Spleen (tissue), 7 donors: Measurements from ENCODE around the gene SORL1.

Experiments used
- POLR2A ChIP-seq, 3 donors: fragments of 450-650 bp; IDR thresholded peaks; one replicate each; pipeline ENCODE4 v1.5.1; 2017; ENCODE audit warnings: antibody characterized with exemption in 3 of 3, mild to moderate bottlenecking in 1 of 3
- POLR2AphosphoS5 ChIP-seq, 3 donors: sonication (generic); formaldehyde crosslinking; IDR thresholded peaks; one replicate each; pipeline ENCODE4 v1.5.1; 2017; ENCODE audit warnings: antibody characterized with exemption in 3 of 3
- TF ChIP-seq, protein P1 (sequence below), 11 experiments: fragments of 200-600 bp in 7 of 11; fragments of 450-650 bp in 4 of 11; sonication (generic) in 4 of 11; IDR thresholded peaks in 8 of 11; conservative IDR thresholded peaks in 3 of 11; 1 replicate in 7 of 11; 2 replicates in 4 of 11; pipeline versions ENCODE4 v1.4.0 to v1.8.0; 2016 to 2021; ENCODE audit warnings: antibody characterized with exemption in 11 of 11, inconsistent platforms in 4 of 11, mild to moderate bottlenecking in 1 of 11
- donor health status: DM: no; HTN: no; CAD: no; lungs with moderate emphysema.
- donor health status: DM: no; HTN: no; CAD: no.
- donor health status: DM: no; HTN: no; CAD: no.

DNA sequence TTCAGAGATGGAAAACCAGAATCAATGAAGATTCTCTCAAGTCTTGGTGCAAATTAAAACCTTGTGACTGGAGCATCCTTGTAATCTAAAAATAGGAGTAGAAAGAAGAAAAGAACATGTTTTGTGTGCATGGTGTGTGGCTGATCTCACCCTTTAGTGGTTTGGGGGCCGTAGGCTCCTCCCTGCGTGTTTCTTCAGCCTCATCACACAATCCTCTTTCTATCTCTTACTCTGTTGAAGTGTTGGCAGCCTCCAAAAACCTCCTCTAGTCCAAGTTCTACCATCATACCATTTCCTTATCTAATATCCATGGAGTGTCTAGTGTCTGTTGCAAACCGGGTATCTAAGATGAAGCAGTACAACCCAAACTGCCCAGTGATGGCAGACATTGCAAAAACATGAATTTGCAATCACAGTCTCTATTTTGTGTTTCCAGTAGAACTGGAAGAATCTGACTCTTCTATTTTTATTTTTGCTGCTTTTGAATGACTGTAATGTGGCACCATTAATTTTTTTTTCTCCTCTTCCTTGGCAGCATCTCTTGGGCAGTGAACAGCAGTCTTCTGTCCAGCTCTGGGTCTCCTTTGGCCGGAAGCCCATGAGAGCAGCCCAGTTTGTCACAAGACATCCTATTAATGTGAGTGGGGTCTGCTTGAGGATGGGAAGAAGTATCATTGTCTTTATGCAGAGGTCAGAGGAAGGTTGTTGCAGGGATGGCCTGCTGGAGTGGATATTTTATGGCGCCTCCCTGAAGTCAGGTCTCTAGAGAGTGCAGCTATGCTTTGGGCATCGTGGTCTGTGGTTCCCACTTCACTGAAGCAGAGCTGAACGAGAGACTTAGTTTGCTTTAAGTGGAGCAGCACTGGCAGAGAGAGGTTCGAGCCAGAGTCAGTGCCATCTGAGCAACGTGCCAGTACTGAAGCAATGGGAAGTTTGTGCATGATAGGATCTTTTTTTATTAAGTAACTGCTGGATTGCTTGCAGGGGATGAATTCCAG, 60.7 kb downstream of the SORL1 start:
- TF ChIP-seq, protein P1, sequence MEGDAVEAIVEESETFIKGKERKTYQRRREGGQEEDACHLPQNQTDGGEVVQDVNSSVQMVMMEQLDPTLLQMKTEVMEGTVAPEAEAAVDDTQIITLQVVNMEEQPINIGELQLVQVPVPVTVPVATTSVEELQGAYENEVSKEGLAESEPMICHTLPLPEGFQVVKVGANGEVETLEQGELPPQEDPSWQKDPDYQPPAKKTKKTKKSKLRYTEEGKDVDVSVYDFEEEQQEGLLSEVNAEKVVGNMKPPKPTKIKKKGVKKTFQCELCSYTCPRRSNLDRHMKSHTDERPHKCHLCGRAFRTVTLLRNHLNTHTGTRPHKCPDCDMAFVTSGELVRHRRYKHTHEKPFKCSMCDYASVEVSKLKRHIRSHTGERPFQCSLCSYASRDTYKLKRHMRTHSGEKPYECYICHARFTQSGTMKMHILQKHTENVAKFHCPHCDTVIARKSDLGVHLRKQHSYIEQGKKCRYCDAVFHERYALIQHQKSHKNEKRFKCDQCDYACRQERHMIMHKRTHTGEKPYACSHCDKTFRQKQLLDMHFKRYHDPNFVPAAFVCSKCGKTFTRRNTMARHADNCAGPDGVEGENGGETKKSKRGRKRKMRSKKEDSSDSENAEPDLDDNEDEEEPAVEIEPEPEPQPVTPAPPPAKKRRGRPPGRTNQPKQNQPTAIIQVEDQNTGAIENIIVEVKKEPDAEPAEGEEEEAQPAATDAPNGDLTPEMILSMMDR (IDR thresholded peaks at IDR 0.05 in 8 of 11, conservative IDR thresholded peaks at IDR 0.05 in 3 of 11), result no peak
- TF ChIP-seq POLR2A (IDR thresholded peaks at IDR 0.05) (no peak), POLR2AphosphoS5 (IDR thresholded peaks at IDR 0.05) (no peak)
